D721Med (cell line): Measurements from ENCODE around the gene SMC1B.
"Not testable (repeated sequence)": the region's sequence is repeated elsewhere in the genome, so short reads cannot be mapped to it uniquely, and the experiment has no call there.

Experiments
- DNase-seq: peaks from one replicate; pipeline ENCODE4 v3.0.0; 2011; ENCODE audit warnings: low spot score; ENCODE audit not compliant: insufficient read length
- FAIRE-seq: peaks from 2 replicates; lab custom pipeline; 2011; peaks lifted over from hg19 to GRCh38; lab: Jason Lieb, UNC
- TF ChIP-seq, protein P1 (sequence below): IDR thresholded peaks from 2 replicates; pipeline ENCODE4 v1.5.1; 2012; ENCODE audit warnings: mild to moderate bottlenecking, control low read depth; ENCODE audit not compliant: insufficient read depth; ENCODE audit errors: missing control alignments

SMC1B gene

DNA sequence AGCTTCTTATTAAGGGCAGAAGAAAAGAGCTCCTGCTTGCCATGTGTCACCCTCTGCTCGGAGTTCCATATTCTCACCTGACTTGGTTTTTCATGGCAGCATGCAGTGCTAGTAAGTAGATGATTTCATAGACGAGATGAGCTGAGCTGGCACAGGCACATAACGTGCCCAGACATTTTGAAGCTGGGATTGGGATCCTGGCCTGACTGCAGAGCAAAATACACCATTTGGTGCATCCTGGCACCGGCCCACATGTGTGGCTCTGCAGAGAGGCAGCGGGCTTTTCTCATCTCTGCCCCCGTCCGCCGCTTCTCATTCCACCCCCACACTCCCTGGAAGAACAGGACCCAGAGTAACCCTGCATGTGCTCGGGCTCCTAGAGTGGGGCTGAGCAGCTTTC, 78.9 kb downstream of the SMC1B start:
- FAIRE-seq: no peak
- TF ChIP-seq, protein P1, sequence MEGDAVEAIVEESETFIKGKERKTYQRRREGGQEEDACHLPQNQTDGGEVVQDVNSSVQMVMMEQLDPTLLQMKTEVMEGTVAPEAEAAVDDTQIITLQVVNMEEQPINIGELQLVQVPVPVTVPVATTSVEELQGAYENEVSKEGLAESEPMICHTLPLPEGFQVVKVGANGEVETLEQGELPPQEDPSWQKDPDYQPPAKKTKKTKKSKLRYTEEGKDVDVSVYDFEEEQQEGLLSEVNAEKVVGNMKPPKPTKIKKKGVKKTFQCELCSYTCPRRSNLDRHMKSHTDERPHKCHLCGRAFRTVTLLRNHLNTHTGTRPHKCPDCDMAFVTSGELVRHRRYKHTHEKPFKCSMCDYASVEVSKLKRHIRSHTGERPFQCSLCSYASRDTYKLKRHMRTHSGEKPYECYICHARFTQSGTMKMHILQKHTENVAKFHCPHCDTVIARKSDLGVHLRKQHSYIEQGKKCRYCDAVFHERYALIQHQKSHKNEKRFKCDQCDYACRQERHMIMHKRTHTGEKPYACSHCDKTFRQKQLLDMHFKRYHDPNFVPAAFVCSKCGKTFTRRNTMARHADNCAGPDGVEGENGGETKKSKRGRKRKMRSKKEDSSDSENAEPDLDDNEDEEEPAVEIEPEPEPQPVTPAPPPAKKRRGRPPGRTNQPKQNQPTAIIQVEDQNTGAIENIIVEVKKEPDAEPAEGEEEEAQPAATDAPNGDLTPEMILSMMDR: no peak
- DNase-seq: no peak

DNA sequence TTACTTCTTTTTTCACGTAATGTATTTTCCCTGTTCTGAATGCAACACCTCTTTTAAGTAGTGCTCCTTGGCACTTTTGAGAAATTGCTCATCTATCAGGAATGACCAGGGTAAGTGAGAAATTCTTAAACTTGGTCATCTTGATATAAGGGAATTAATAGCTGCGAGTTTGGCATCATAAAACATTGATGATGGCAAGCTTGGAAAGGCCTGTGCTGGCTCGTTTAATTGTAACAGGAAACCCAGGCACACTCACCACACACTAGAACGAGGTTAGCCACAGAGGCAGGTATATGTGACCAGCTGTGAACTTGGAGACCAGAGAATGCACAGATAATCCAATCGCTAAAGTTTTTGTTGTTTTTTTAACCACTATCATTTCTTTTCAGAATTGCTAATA, 79.3 kb downstream of the SMC1B start:
- TF ChIP-seq, protein P1: no peak
- FAIRE-seq: no peak
- DNase-seq: no peak

DNA sequence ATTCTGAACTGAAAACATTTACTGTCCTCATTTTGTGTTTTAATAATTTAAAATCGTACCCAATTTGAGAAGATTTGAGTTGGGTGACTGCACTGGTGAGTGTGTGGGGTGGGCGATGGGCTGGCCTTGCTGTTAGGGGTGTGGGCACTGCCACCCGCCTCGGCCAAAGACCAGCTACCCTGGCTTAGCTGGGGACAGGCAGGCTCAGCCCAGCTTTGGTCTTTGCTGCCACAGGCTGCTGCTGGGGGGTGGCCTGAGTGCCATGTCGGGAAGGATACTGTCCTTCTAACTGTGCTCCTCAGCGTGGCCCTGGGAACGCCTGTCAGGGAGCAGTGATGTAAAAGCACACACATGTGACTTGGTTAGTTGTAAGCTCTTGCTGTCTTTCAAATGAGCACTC, 81.4 kb downstream of the SMC1B start:
- DNase-seq (no peak), FAIRE-seq (no peak)
- TF ChIP-seq, protein P1: no peak

DNA sequence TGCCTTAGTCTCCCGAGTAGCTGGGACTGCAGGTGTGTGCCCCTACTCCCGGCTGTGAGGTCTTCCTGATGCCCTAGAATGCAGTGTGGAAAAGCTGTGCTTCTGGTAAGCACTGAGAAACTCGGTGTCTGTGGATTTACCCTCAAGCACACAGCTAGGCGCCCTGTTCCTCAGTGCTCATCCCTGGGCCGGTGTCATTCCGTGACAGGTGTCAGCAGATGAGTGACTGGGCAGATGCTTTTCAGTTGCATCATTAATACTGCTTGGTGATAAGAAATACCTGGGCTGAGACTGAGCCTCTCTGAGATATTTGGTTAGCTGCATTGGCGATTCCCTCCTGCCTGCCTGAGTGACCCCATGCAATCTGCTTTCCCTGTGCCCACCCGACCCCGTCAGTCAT, 81.9 kb downstream of the SMC1B start:
- DNase-seq (no peak), FAIRE-seq (no peak)
- TF ChIP-seq, protein P1: no peak

DNA sequence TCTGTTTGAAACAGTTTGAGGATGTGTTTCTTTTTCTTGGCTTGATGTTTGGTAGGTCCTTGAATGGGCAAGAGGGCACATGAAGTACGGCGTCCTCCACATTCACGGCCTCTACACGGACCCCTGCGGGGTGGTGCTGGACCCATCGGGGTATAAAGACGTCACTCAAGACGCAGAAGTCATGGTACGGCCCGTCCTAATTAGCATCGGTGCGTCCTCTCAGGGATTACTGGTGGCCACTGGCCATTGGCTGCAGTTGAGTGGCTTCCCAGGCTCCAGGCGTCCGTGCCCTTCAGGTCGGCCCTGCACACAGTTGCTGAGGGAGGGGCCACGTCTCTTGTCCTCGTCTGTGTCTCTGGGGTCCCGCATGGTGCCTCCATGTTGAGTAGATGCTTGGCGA, 82.9 kb downstream of the SMC1B start:
- TF ChIP-seq, protein P1: no peak
- DNase-seq (no peak), FAIRE-seq (no peak)

DNA sequence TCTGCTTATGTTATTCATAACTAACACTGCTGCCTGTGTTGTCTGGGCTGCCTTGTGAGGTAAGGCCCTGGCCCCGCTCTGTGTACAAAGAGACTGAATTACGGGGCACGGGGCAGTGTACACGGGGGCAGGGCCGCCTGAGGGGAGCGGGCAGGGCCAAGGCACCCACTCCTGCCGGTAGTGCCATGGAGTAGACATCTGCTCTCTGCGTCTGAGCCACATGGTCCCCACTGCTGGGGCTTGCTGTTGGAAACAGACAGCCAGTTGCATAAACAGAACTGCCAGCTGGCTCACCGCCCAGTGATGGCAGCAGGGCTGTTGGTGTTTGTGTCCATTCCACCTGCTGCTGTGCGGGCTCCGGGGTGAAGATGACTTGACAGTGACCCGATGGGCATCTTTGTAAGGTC, 83.9 kb downstream of the SMC1B start:
- DNase-seq: no peak

DNA sequence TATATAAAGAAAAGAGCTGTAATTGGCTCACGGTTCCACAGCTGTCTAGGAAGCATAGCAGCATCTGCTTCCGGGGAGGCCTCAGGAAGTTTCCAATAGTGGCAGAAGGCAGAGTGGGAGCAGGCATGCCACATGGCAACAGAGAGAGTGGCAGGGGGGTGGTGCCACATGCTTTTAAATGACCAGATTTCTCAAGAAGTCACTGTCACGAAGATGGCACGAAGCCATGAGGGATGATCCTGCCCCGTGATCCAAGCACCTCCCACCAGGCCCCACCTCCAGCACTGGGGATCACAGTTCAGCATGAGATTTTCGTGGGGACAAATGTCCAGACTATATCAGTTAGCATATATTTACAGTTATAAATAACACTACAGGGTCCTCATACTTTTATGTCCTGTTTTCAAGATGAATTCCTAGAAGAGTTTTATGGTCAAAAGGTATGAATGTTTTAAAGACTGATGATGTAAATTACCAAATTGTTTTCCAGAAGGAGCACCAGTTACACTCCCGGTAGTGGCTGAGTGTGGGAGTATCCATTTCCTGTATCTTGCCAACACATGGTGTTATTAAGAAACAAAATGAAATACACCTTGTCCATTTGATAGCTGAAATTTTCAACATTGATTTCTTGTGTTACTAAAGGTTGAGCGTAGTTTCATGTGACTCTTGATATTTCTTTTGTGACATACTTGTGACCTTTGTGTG, 84.4 kb downstream of the SMC1B start:
- no peak for FAIRE-seq
- DNase-seq: no peak

More for the DNA sequence above, 83.9 kb downstream of the SMC1B start:
- TF ChIP-seq, protein P1: no peak
- no peak for FAIRE-seq

DNA sequence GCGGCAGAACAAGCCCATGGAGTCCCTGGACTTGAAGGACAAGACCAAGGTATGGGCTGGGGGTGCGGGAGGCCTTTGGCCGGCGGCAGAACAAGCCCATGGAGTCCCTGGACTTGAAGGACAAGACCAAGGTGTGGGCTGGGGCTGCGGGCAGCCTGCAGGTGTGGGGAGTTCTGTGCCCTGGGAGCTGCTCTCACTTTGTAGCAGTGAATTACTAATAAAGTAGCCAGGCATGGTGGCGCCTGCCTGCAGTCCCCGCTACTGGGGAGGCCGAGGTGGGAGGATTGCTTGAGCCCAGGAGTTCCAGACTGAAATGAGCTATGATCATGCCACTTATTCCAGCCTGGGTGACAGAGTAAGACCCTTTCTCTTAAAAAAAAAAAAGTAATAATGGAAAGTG, 85.1 kb downstream of the SMC1B start:
- DNase-seq, FAIRE-seq: not testable (repeated sequence)

More for the DNA sequence above, 84.4 kb downstream of the SMC1B start:
- TF ChIP-seq, protein P1: no peak
